Inflammatory macrophage treated with lipopolysaccharide for 1 hour (primary cell): ENCODE data around the gene FUOM.
"Not testable (repeated sequence)": the region's sequence is repeated elsewhere in the genome, so short reads cannot be mapped to it uniquely, and the experiment has no call there.

Source experiments
- DNase-seq, 2 donors: peaks; one replicate each; pipeline ENCODE4 v3.0.0-alpha.2; 2020 to 2022

FUOM gene

DNA sequence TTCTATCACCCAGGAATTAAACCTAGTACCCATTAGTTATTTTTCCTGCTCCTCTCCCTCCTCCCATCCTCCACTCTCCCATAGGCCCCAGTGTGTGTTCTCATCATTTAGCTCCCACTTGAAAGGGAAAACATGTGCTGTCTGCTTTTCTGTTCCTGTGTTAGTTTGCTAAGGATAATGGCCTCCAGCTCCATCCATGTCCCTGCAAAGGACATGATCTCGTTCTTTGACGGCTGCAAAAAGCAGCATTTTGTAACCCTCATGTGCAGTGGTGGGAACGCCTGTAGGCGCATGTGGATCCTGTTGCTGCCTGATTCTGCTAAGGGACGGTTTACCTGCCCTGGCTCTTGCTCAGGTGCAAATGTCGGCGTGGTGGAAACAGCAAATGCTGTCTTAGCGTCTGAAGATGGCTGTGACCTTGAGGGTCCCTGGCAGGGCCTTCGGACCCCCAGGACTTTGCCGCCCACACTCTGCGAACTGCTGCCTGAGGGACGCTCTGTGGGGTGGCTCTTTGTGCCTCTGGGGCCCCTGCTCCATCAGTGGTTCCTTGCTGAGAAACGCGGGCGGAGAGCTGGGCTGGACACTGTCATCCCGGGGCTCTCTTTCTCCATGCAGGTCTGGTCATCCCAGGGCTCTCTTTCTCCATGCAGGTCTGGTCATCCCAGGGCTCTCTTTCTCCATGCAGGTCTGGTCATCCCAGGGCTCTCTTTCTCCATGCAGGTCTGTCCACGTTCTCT is 30.6 kb upstream of the FUOM start:
- no peak for DNase-seq

DNA sequence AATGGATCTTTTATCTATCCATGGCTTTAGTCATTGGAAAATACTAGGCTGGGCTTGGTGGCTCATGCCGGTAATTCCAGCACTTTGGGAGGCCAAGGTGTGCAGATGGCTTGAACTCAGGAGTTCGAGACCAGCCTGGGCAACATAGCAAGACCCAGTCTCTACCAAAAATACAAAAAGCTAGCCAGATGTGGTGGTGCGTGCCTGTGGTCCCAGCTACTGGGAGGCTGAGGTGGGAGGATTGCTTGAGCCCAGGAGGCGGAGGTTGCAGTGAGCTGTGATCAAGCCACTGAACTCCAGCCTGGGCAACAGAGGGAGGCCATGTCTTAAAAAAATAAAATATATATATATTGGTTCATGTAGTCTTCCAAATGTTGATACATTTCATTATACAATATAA is 29.1 kb upstream of the FUOM start:
- not testable (repeated sequence) for DNase-seq

DNA sequence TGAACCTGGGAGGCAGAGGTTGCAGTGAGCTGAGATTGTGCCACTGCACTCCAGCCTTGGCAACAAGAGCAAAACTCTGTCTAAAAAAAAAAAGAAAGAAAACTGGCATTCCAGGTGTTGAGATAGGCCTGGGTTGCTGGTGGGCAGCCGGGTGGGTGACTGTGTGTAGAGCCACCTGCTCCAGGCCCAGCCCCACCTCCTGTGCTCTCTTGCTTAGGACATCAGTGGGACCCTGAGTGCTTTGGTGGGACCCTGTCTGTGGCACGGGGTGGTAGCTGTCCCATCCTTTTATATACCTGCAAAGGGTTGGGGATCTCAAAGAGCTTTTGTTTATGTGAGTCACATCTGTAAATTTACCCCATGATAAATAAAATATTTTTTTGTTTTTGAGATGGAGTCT is 27.4 kb upstream of the FUOM start:
- DNase-seq, result no peak

DNA sequence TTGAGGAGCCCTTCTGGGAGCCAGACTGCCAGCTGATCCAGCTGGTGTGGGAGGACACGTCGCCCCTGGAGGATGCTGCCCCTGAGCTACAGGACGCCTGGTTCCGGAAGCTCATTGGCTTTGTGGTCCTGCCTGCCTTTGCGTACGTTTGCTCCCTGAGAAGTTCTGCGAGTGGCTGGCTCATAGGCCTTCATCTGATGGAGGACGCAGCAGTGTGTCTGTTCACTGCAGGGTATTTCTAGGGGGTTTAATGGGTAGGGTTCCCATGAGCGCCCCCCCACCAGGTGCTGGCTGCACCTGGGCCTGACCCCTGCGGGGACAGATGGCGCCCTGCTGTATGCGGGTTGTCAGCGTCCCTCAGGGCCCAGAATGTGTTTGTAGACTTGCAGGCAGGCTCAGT is 26.3 kb upstream of the FUOM start:
- no peak for DNase-seq

DNA sequence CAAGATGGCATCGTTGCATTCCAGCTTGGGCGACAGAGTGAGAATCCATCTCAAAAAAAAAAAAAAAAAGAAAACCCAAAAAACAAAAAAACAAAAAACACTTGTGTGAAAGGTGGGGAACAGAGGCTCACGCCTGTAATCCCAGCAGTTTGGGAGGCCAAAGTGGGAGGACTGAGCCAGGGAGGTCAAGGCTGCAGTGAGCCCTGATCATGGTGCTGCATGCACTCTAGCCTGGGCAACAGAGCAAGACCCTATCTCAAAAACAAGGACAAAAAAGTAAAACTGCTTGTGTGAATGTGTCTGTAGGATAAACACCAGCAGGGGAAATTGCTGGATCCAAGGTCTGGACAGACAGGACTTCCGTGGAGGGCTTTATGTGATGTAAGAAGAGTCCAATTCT is 25.7 kb upstream of the FUOM start:
- no peak for DNase-seq

DNA sequence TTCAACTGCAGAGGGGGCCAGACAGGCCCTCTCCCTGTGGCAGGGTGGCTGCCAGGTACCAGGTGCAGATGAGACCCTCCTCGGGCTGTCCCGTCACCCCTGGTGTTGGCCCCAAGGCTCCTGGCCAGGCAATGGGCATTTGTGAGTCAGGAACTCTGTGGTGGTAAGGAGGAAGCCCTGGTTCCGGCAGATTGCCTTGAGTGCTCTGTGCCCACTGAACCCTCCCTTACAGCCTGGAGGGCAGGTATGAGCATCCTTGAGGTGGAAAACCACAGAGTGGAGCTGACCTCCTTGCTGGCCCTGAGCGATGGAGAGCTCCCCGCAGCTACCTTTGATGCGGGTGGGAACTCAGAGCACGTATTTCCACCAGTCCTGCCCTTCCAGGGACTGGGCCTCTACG is 23.2 kb upstream of the FUOM start:
- DNase-seq, result no peak

DNA sequence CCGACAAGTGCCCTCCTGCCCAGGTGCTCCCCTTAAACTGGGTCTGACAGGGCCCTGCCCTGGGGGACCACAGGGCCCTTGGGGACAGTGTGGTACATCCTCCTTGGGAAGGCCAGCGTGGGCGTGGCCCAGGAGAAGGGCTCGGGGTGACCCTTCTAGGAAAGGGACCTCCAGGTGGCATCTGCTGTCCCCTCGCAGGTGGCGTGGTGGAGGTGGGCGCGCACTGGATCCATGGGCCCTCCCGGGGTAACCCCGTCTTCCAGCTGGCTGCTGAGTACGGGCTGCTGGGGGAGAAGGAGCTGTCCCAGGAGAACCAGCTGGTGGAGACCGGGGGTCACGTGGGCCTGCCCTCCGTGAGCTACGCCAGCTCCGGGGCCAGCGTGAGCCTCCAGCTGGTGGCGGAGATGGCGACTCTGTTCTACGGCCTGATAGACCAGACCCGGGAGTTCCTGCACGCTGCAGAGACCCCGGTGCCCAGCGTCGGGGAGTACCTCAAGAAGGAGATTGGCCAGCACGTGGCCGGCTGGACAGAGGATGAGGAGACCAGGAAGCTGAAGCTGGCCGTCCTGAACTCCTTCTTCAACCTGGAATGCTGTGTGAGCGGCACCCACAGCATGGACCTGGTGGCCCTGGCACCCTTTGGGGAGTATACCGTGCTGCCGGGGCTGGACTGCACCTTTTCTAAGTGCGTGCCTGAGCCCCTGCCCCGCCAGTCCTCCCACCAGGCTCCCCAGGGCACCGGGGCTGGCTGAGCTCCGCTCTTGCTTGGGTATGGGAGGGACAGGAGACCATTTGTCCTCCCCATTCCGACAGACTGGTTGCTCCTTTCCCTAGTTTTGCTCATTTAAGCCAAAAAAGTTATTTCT is 22.2 kb upstream of the FUOM start:
- DNase-seq, result no peak

DNA sequence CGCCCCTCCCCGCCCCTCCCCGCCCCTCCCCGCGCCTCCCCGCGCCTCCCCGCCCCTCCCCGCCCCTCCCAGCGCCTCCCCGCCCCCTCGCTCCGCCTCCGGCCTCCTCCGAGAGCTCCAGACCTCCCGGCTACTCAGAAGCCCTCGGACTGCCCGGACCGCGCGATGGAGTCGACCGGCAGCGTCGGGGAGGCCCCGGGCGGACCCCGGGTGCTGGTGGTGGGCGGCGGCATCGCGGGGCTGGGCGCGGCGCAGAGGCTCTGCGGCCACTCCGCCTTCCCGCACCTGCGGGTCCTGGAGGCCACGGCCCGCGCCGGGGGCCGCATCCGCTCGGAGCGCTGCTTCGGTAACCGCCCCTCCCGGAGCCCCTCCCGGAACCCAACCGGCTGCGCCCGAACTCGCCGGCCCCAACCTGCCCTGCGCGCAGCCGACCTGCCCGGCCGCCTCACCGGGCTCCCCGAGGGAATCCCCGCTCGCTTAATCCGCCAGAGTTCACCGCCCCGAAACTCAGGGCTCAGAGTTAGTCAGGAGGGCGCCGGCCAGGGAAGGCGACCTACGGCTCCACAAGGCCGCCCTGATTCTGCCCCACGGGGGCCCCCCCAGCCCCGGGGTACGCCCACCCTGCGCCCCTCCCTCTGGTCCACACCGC is 21.5 kb upstream of the FUOM start, which contains the start of gene PAOX:
TSS of gene PAOX (plus strand) at position 111 of the 649 bp plus-strand sequence. CDS start at position 166, 55 bp downstream.
- DNase-seq, result peak; percentile 50 to 56

DNA sequence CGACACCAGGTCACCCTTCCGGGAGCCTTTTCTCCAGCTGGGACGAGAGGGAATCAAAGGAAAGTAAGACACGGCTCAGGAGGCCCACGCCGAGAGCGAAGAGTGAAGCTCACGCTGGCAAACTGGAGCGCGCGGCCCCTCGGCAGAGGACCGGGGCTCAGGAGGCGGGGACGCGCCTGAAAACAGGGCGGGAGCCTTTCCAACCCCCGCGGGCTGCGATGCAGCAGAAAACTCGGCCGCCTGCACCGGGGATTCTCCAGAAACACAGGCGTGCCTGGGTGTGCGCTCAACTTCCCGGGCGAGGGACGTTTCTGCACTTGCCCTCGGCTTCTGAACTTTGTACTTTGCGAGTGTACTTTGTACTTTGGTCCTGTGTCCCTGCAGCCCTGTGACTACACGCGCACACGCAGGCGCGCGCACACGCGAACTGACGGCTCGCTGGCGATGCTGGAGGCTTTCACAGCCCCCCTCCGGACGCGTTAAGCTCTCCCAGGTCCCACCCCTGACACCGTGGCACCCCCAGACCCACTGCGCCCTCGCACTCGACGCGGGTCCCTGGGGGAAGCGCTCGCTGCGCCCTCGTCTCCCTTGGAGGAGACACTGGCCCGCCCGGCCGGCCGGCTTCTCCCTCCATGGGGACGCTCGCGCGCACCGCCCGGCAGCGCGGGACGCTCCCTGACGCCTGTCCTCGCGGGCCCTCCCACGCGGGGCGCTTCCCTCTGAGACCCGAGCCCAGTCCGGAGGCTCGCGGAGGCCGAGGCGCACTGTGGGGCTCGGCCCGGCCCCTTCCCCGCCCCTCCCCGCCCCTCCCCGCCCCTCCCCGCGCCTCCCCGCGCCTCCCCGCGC is 20.7 kb upstream of the FUOM start:
- peak; percentile 70 to 87 for DNase-seq

DNA sequence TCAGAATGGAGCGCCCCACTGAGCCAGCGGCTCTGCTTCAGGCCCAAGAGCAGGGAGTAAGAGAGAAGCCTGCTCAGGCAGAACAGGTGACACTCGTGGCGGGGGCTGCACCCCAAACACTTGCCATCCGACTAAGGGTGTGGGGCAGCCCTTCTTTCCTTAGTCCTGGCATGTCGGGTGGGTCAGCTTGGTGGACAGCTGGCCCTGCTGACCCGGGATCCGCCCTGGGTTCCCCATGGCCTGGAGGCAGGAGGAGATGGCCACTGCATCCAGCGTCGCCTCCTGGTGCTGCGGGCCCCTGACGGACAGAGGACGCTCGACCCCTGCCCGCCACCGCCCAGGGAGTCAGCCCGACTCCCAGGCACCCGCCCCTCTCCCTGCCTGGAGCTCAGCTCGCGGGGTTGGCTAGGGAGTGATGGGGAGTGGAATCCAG is 20.0 kb upstream of the FUOM start:
- no peak for DNase-seq

DNA sequence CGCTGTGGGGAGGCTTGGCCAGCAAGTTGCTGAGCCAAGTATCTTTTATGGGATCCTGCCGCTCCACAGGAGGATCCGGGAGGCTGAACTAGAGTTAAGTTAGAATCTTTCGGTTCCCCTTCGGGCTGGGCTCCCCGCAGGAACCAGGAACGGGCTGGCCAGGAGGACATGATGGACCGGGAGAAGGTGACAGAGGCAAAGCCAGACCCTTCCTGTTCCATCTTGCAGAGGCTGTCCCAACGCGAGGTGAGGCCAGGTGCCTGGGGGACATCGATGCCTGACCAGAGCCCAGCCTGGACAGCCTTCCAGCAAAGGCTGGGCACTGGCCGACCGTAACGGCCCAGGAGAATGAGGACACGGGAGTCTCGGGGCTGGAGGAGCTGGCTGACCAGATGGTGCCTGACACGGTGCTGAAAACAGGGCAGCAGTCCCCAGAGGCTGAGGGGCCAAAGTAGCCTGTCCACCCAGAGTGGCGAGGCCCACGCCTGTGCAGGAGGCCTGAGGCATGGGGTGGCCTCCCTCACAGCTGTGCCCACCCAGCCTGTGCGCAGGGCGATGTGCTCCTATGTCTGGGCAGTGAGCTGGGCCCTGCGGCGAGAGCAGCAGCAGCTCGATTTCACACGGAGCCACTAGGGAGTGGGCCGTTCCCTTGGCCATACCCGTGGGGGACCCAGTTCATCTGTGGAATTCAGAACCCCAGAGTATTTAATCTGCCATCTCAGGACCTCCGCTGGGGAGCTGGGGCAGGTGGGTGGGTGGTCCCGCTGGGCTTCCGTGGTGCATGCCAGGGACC is 19.4 kb upstream of the FUOM start:
- DNase-seq, result no peak

DNA sequence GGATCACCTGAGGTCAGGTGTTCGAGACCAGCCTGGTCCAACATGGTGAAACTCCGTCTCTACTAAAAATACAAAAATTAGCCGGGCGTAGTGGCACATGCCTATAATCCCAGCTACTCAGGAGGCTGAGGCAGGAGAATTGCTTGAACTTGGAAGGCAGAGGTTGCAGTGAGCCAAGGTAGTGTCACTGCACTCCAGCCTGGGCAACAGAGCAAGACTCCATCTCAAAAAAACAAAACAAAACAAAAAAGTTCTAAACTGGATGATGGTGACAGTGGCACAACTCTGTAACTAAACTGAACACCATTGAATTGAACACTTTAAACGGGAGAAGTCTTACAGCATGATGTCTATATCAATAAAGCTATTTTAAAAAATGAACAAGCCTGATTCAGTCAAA is 18.4 kb upstream of the FUOM start:
- not testable (repeated sequence) for DNase-seq

DNA sequence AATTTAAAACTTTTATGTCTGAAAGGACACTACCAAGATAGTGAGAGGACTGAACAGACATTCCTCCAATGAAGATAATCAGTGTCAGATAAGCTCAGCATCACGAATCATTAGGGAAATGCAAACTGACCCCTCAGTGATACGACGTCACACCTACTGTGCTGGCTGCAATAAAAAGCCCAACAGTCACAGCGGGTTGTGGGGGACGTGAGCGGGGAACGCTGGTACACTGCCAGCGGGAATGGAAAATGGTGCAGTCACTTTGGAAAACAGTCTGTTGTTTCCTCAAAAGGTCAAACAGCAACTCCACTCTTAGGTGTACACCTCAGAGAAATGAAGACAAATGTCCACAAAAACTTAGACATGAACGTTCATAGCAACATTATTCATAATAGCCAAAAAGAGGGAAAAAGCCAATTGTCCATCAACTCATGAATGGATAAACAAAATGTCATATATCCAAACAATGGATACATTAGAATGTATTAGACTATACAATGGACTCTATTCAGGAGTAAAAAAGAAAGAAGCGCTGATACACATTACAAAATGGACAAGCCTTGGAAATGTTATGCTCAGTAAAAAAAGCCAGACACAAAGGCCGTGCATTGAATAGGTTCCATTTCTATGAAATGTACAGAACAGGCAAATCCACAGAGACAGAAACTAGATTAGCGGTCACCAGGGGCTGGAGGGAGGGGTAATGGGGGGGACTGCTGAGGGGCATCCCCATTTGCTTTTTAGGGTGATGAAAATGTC is 17.7 kb upstream of the FUOM start:
- DNase-seq, result no peak

DNA sequence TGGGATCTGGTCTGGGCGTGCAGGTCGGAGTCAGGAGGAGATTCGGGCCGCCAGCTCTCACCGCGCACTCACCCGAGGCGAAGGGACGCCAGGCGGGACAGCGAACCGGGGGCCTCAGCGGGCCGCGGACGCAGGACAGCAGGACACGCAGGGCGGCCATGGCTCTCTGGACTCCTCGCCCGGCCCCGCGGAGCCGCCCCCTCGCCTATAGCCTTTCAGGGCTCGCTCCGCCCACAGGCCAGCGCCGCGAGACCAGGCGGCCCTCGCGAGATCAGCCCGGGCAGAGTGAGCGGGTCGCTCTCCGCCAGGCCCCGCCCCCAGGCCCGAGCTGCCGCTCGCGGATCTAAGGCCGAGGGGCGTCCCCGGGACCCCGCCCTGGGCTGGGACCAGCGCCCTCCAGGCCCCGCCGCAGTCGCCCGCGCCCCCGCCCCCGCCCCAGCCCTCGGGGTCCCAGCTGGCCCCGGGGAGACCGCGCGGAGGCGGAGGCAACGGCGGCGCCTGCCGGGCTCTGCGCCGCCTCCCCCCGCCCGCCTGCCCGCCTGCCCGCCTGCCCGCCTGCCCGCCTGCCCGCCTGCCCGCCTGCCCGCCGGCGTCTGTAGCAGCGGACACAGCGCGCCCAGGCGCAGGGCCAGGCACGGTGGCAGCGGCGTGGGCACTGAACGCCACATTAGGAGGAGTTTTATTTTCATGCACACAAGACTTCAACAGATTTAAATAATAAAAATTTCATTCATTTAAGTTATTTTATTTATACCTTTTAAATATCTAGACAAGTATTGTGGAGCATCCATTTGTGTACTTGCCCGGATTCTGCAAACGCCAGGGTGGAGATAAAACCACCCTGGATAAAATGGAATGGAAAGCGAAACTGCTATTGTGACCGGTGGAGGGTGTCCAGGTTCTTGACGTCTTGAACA is 15.6 kb upstream of the FUOM start, which contains the start of gene ECHS1:
TSS of gene ECHS1 (minus strand) at position 181 of the 917 bp plus-strand sequence. CDS start at position 160, 21 bp downstream.
- DNase-seq, result peak; percentile 94 to 98

DNA sequence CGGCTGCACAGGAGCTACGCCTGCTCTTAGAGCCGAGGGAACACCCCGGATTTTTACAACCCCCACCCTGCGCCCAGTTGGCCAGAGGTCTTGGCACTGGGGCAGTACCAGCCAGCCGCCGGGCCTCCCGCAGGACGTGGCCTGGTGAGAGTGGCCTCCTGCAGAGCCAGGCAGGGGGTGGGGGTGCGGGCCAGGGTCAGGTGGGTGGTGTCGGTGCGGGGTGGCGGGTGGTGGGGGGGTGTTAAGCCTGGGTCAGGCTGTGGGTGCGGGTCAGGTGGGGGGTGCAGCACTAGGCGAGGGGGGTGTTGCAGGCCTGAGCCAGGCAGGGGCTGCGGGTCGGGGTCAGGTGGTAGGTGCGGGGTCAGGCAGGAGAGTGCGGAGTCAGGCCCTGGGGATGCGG is 14.7 kb upstream of the FUOM start:
- no peak for DNase-seq

DNA sequence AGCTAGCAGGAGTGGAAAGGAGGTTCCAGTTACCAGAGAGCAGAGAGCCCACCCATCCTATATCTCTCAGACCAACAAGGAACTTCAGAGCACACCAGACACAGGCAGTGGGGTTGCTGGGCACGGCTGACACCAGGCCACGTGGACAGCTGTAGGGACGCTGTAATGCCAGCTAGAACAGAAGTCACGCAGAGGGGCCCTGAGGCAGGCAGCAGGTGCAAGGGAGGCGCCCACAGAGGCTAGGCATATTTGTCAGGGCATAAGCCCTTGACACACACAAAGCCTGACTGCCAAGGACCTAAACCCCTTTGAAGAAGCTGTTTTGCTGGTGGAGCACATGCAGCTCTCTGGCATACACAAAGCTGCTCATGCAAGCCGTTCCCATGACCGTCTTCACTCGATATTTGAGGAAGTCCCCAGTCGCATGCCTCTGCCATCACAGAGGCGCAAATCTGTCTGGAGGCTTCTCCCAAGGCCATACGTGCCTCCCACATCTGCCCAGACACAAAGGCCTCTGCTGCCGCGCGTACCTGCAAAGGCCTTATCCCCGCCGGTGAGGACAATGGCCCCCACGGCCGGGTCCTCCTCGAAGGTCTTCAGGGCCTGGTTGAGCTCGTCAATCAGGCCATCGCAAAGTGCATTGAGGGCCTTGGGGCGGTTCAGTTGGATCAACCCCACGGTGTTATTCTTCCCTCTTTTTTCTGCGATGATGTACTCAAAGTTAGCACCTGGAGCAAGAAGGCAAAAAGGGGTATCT is 12.4 kb upstream of the FUOM start:
- no peak for DNase-seq

DNA sequence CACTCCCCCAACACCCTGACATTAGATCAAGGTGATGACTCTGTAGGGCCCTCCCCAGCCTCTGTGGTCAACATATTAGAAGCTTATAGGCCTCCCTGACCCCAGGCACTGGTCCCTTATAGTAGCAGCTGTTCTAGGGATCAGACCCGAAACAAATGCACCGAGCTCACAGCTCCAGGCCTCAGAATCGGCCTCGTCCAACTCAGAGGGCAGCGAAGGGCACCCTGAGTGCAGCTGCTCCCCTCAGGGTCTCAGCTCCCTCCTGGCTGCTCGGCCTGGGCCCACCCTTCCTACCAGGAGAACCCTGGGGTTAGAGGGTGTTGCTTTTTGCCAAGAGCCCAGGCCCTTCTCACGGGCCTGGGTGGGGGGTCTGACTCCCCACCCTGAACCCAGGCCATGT is 10.3 kb upstream of the FUOM start:
- DNase-seq, result no peak

DNA sequence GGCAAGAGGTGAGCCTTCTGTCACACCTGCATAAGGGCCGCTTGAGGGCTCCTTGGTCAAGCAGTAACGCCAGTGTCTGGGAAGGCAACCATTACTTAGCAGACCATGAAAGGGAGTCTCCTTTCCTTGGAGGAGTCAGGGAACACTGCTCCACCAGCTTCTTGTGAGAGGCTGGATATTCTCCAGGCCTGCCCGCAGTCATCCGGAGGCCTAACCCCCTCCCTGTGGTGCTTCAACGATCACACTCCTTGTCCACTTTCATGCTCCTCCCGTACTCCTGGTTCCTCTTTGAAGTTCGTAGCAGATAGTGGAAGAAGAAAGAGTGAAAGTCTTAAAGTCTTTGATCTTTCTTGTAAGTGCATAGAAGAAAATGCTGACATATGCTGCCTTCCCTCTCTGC is 9.6 kb upstream of the FUOM start:
- DNase-seq, result not testable (repeated sequence)

DNA sequence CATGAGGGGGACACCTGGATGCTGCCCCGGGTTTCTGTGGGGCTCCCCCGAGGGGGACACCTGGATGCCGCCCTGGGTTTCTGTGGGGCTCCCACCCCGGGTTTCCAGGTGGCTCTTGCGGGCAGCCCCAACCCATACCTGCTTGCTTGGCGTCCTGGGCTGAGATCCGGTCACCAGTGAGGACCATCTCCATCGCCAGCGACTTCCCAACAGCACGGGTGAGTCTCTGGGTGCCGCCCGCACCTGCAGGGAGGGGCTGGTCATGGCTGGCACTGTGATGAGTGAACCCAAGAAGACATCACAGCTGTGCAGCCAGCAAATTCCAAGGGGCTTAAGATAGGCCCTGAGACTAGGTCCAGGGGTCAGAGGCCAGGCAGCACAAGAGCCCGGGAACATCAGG is 8.9 kb upstream of the FUOM start:
- DNase-seq, result no peak
